Smooth muscle cell (in vitro differentiated cells): Measurements from ENCODE around the gene SNX3. TPM values are rescaled to one million over a fixed set of nuclear protein-coding genes. Genes with fewer than 3 reads are reported as not detected.

Source experiments
- DNase-seq: peaks from one replicate; lab custom pipeline; 2025; ENCODE audit not compliant: unreplicated experiment; lab: John Stamatoyannopoulos, UW
- H2AFZ ChIP-seq: fragments of 200-600 bp; sonication (generic); 2 replicates; pipeline ENCODE4 v1.6.0; 2016; ENCODE audit warnings: antibody characterized with exemption, low read depth, mild to moderate bottlenecking
- H3F3A ChIP-seq: fragments of 200-600 bp; sonication (generic); 2 replicates; pipeline ENCODE4 v1.6.0; 2017; ENCODE audit warnings: antibody characterized with exemption, low read depth
- H3K27ac ChIP-seq: fragments of 200-600 bp; sonication (generic); 2 replicates; pipeline ENCODE4 v1.5.1; 2016; ENCODE audit warnings: low read depth, mild to moderate bottlenecking
- H3K27me3 ChIP-seq: fragments of 200-600 bp; sonication (generic); 2 replicates; pipeline ENCODE4 v1.6.1; 2016; ENCODE audit warnings: low read depth, mild to moderate bottlenecking
- H3K36me3 ChIP-seq: fragments of 200-600 bp; sonication (generic); 2 replicates; pipeline ENCODE4 v1.5.1; 2016; ENCODE audit warnings: low read depth
- H3K4me1 ChIP-seq: fragments of 200-600 bp; sonication (generic); 2 replicates; pipeline ENCODE4 v1.5.1; 2016; ENCODE audit warnings: low read depth
- H3K4me2 ChIP-seq: fragments of 200-600 bp; sonication (generic); 2 replicates; pipeline ENCODE4 v1.6.0; 2016; ENCODE audit warnings: mild to moderate bottlenecking
- H3K4me3 ChIP-seq: fragments of 200-600 bp; sonication (generic); 2 replicates; pipeline ENCODE4 v1.5.1; 2016; ENCODE audit warnings: mild to moderate bottlenecking
- H3K79me2 ChIP-seq: fragments of 200-600 bp; sonication (generic); 2 replicates; pipeline ENCODE4 v1.6.0; 2016; ENCODE audit warnings: low read depth, mild to moderate bottlenecking
- H3K9ac ChIP-seq: fragments of 200-600 bp; sonication (generic); 2 replicates; pipeline ENCODE4 v1.6.0; 2016; ENCODE audit warnings: low read depth
- H3K9me3 ChIP-seq: fragments of 200-600 bp; sonication (generic); replicated peaks from 2 replicates; pipeline ENCODE4 v1.5.1; 2016; ENCODE audit warnings: low read depth
- H4K20me1 ChIP-seq: fragments of 200-600 bp; sonication (generic); 2 replicates; pipeline ENCODE4 v1.6.0; 2016; ENCODE audit warnings: low read depth
- CTCF ChIP-seq: fragments of 200-600 bp; sonication (generic); IDR thresholded peaks from 2 replicates; pipeline ENCODE4 v1.5.1; 2017; ENCODE audit warnings: borderline replicate concordance, mild to moderate bottlenecking, antibody characterized with exemption; ENCODE audit not compliant: insufficient read depth, poor library complexity, severe bottlenecking
- WGBS: methylation state at CpG from one replicate; pipeline ENCODE4 v1.1.7; 2016; ENCODE audit warnings: low lambda C conversion rate; 5-methylcytosine and 5-hydroxymethylcytosine counted together
- polyA plus RNA-seq: library from polyadenylated mRNA; unstranded; fragments of >200 nt; fragmentation: Nextera tagmentation; extraction: Ambion mirVana; gene quantifications from 2 replicates; pipeline ENCODE4 v1.2.1, GENCODE V29; 2016
- small RNA-seq: library from RNA; depleted of rRNA; stranded (forward); fragments of <200 nt; gene quantifications from one replicate; pipeline ENCODE3, GENCODE V24; 2014
- total RNA-seq: library from RNA; depleted of rRNA; stranded (reverse); fragments of >200 nt; gene quantifications from 2 replicates; pipeline ENCODE4 v1.2.3, GENCODE V29; 2014

SNX3 gene
- total and polyA plus RNA-seq, 2 experiments from 2014 or later = 229 to 299 TPM

GRCh38 chr6:108163267-108163643 lies 97.6 kb downstream of the SNX3 start:
- peaks cover 69% of the 10 kb centered on the region for H3K4me1 ChIP-seq
- no peak for TF ChIP-seq CTCF
- no peak overlapping the region for H3K4me3 ChIP-seq
- H3K79me2 ChIP-seq = no peaks in the 10 kb centered on the region
- WGBS = 8% methylated on average over 6 of the region's 6 CpGs
- H2AFZ ChIP-seq = no peak overlapping the region
- H3K36me3 ChIP-seq = no peaks in the 10 kb centered on the region
- H3F3A ChIP-seq = no peaks in the 10 kb centered on the region
- H3K27ac ChIP-seq = no peak overlapping the region
- peaks cover 100% of the 10 kb centered on the region for H3K27me3 ChIP-seq
- no peak for DNase-seq
- H4K20me1 ChIP-seq = no peaks in the 10 kb centered on the region
- H3K9me3 ChIP-seq = no peaks in the 10 kb centered on the region
- H3K9ac ChIP-seq = no peak overlapping the region
- no peak overlapping the region for H3K4me2 ChIP-seq

- no peak overlapping the region for H3K4me3 ChIP-seq
- 15% methylated on average over 3 of the region's 3 CpGs for WGBS
- no peak overlapping the region for H2AFZ ChIP-seq
Observed at GRCh38 chr6:108161724-108162282, 99.0 kb downstream of the SNX3 start.

More at GRCh38 chr6:108161724-108162282, 99.0 kb downstream of the SNX3 start:
- H3K36me3 ChIP-seq = no peaks in the 10 kb centered on the region
- no peak for TF ChIP-seq CTCF
- H3K9me3 ChIP-seq = no peaks in the 10 kb centered on the region
- peaks cover 60% of the 10 kb centered on the region for H3K4me1 ChIP-seq
- no peaks in the 10 kb centered on the region for H3F3A ChIP-seq
- no peak for DNase-seq
- no peaks in the 10 kb centered on the region for H4K20me1 ChIP-seq
- H3K27me3 ChIP-seq = peaks cover 100% of the 10 kb centered on the region
- H3K9ac ChIP-seq = no peak overlapping the region
- H3K4me2 ChIP-seq = no peak overlapping the region
- no peak overlapping the region for H3K27ac ChIP-seq
- no peaks in the 10 kb centered on the region for H3K79me2 ChIP-seq

Small RNA genes within 50 kb of the gene (small RNA-seq; reads per million reads assigned to genes)
- not detected for gene RNA5SP212
- not detected for gene RNU6-1144P
- gene Z98742.2 = 0.16 reads per million

Other genes with a start within 250 kb of the SNX3 start
- gene OSTM1, start 186.3 kb downstream of the SNX3 start, total RNA-seq = 22.0 and 31.4 TPM in 2 replicates
- gene OSTM1, start 186.3 kb downstream of the SNX3 start, polyA plus RNA-seq = 10.3 and 11.7 TPM in 2 replicates
- gene NR2E1, start 95.0 kb downstream of the SNX3 start, total RNA-seq = not detected in 2 replicates
- gene NR2E1, start 95.0 kb downstream of the SNX3 start, polyA plus RNA-seq = not detected in 2 replicates
- 4.1 and 5.7 TPM in 2 replicates for gene AFG1L, start 34.0 kb upstream of the SNX3 start, total RNA-seq
- gene AFG1L, start 34.0 kb upstream of the SNX3 start, polyA plus RNA-seq = 4.0 and 4.2 TPM in 2 replicates